NK-92 (cell line): Measurements from ENCODE around the gene PPFIA4.

Experiments used
- DNase-seq: peaks from one replicate; lab custom pipeline; 2025; ENCODE audit not compliant: unreplicated experiment; lab: John Stamatoyannopoulos, UW

PPFIA4 gene

DNA sequence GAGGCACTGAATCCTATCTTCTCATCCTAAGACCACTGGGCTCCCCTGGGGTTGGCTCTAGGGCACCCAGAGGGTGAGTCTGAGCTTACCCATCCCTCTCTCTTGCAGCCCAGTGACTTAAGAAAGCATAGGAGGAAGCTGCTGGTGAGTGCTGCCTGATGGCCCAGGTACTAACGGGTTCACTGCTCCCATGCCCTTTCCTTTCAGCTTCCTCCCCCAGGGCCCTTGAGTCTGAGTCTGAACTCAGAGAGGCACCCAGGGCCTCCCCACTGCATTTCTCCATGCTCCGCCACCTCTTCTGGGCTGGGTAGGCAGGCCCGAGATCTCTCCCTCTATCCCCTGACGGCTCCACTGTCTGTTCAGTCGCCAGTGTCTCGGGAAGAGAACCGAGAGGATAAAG is 29.7 kb downstream of the PPFIA4 start:
- DNase-seq: no peak

DNA sequence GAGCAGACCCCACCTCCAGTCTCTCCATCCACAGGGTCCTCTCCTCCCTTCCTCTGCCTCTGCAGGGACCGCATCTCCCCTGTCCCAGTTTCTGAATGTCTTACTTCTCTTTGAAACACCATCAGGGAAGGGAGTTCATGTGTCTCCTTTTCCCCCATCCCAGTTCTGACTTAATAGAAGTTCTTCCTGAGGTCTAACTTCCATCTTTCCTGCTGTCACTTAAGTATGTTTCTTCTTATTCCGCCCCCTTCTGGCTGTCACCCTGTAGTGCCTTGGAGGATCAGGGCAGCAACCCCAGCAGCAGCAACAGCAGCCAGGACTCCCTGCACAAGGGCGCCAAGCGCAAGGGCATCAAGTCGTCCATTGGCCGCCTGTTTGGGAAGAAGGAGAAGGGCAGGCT is 30.2 kb downstream of the PPFIA4 start:
- DNase-seq: no peak

DNA sequence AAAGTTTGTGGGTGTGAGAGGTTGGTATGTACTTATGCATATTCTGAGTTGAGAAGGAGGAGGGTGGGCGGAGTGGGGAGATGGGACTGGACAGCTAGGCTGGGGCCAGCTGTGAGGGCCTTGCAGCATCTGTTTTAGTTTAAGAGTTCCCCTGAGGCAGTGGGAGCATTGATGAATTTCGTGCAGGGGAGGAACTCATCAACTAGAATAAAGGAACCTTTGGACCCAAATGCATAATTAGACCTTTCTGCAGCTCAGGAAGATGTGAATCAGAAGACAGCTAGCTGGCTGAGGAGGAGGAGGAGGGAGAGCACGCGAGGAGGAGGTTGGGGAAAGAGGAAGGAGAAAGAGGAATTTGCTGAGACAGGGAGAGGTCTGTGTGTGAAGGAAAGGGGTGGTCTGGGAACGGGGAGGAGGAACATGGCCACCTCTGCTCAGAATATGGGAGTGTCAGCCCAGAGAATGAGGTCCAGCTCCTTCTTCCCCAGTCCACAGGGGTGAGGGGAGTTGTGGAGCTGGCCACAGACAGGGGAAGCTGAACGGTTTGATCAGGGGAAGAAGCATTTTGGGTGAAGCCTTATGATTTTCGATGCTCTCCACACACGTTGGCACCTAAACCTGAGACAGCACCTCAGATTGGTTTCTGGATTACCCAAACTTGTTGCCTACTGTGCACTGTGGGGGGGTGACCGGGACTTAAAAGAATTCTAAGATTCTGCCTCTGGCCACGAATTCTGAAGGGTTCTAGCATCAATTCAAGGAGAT is 31.8 kb downstream of the PPFIA4 start:
- DNase-seq: no peak

DNA sequence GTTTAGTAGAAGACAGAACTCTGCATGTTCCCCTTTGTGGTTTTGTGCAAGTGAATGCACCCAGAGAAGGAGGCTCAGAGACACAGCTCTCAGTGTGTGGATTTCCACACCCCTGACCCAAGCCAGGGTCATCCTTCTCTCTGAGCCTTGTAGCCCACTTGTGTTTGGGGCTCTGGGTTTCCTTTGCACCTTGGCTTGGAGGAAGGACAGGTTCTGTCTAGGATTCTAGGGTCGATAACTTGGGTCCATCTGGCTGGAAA is 32.3 kb downstream of the PPFIA4 start:
- no peak for DNase-seq

DNA sequence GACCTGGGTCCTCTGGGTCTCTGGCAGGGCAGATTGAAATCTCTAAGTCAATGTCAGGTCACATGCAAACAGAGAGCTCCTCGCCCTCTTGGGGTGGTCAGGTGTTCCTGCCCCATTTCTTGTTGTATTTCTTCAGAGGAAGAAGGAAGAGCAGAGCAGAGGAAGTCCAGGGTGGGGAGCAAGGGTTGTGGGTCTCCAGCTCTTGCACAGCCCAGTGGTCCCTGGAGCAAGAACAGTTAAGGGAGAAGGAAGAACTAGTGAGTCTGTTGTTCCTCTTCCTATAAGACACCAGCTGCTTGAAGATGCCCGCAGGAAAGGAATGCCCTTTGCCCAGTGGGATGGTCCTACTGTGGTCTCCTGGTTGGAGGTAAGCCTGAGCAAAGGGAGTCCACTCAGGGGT is 33.2 kb downstream of the PPFIA4 start:
- DNase-seq: no peak

DNA sequence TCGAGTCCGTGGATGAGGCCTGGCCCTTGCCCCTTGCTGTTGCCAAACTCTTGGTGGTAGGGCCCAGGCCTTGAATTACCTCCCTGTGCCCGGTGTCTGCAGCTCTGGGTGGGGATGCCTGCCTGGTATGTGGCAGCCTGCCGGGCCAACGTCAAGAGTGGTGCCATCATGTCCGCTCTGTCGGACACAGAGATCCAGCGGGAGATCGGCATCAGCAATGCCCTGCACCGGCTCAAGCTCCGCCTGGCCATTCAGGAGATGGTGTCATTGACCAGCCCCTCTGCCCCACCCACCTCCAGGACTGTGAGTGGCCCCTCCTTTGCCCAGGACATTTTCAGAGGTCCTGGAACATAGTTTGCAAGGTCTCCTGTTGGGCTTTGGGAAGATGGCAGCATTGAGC is 33.8 kb downstream of the PPFIA4 start:
- no peak for DNase-seq

DNA sequence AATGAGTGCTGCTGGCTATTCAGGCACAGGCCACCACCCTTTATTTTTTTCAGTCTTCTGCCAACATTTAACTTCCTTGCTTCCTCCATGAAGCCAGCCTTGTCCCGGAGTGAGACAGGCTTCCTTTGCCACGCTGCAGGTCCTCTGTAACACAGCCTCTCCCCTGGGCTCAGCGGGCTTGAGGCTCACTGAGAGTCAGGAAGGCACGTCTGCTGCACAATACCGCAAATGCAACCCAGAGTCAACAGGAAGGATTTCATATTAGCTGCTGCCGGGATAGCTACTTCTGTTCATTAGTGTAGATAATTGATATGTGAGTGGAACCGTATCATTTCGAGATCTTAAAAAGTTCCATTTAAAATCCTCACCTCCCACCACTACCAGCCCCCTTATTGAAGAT is 37.0 kb downstream of the PPFIA4 start:
- DNase-seq: no peak

DNA sequence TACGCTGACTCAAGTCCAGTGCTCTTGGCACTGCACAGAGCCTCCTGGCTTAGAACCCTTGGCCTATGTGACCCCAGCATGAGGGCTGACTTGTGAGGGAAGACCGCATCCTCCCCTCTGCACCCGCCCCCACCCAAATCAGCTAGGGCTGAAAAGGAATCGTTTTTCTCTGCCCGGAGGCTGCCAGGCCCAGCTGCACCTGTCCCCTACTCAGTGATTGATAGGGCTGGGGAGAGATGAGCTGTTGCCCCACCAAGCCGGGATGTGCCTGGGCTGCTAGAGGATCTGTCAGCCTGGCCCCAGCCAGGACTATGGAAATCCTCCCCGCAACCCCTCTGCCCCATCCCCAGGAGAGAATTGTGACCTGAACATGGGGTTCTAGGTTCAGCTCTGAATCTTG is 38.9 kb downstream of the PPFIA4 start:
- no peak for DNase-seq

DNA sequence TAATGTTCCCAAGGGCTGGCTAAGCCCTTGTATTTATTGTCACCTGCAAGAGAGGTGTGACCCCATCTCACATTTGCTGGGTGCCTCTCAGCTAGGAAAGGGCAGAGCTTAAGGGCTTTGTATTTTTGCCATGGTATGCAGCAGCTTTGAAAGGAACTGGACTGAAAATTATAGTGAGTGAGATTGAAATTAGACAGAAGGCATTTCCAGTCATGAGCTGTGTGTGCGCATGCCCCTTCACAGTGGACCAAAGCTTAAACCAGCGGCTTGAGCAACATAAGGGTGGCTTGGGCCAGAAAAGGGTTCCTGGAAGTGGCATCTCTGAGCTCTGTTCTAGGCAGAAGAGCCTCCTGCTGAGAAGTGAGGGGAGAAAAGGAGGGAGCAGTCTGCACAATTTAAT is 39.7 kb downstream of the PPFIA4 start:
- no peak for DNase-seq

DNA sequence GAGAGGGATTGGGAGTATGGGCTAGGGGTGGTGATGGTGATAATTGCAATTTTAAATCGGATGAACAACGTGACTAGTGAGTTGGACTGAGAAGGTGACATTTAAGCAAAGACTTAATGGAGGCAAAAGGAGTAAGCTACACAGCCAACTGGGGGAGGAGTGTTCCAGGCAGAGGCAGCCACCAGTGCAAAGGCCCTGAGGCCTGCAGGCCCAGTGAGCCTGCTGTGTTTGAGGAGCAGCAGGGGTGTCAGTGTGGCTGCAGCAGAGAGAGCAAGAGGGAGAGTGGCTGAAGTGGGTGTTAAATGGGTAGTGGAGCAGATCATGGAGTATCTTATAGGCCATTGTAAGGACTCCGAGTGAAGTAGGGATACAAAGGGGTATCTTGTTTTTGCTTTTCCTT is 40.7 kb downstream of the PPFIA4 start:
- no peak for DNase-seq

DNA sequence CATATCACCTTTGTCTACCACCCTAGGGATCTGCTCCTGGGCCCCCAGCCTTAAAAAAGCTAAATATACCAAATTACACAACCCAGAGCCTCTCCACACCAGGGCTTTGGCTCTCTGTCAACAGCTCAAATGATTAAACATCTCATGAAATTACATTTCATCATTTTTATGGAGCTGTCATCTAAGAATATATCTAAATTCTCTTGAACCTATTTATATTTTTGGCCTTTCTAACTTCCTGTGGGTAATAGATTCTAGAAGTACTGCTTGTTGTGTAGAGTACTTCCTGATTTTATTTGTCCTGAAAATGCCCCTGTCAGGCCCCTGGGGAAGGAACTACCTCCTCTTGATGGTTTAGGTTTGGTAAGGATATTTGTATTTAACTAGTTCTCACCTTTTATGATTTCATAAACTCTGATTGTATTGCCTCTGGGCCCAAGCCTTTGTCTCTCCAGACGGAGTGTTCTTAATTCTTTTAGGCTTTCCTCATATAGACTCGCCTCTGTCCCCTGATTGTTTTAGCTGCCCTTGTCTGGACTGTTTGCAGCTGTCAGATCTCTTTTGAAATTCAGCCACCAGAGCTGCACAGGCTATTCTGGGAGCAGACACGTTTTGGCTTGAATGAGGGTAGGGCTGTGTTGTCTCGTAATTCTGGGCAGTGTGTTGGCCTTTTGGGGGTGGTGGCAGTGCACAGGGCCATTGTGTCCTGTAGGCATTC is 42.9 kb downstream of the PPFIA4 start:
- no peak for DNase-seq

DNA sequence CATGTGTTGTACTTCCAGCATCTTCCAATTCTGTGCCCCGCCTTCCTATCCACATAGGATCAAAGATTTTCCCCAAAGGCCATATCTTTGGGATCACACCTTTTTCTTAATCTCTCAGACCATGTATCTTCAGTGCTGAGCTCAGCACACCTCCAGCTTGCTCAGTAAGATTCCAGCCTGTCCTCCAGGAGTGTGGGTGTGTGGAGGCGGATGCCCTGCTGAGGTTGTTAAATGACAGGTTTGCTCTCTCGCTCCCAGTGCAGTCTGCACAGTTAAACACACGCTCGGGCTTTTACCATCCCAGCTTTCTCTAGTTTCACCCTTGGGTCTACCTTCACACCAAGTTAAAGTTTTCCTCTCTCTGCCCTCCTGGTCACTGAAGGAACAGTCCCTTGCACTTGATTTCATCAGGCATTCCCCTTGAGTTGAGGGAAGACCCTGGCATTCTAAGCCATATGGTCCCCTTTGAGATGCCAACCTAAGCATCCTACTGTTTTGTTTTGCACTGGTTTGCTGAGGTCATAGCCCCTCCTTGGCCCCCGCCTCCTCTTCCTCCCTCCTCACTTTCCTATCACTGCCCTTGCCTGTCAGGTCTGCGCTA is 45.8 kb downstream of the PPFIA4 start:
- DNase-seq: no peak

DNA sequence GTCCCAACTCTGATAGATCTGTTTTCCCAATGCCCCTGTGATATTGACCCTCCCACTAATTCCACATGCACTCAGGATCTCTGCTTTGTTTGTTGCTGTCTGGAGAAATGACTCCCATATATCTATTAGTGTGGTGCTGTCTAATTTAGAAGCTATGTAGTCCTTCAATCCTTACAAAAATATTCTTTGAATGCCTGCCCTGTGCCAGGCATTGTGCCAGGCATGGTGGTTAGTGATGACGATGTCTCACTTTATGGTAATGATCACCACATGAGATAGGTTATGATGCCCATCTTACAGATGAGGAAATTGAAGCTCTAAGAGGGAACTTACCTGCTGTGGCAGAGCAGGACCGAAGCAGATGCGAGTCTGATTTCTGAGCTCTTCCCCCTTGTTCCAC is 46.6 kb downstream of the PPFIA4 start:
- DNase-seq: no peak

DNA sequence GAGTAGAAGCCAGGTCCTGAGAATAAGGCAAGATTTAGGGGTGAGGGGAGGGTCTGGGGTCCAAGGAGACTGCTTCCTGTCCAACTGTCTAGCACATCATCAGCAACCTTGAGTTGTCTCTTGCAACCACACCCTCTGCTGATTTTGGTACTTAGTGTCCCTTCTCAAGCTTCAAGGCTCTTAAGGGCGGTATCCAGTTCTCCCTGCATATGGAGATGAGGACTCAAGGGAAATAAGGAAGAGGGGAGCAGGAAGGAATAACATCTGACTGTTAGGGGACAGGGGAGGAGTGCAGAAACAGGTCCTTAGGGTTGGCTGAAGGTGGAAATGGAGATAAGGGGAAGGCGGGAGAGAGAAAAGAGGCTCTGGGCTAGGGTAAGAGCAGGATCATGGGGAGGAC is 47.2 kb downstream of the PPFIA4 start:
- DNase-seq: no peak

DNA sequence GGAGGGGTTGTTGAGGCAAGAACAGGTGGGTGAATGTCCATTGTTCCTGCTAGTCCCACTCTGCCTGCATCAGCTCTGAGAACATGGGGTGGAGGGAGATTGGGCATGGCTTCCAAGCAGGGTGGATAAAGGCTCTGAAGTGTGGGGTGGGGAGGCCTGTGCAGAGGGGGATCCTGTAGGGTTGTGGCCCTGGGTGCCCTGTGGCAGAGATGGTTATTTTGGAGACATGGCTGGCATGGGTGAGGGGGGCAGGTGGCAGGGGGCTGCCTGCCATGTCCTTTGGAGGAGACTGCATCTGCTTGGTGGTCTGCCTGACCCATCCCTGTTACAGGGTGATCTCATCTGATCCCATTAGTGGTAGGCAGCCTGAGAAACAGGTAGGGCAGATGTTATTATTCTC is 48.3 kb downstream of the PPFIA4 start:
- no peak for DNase-seq

DNA sequence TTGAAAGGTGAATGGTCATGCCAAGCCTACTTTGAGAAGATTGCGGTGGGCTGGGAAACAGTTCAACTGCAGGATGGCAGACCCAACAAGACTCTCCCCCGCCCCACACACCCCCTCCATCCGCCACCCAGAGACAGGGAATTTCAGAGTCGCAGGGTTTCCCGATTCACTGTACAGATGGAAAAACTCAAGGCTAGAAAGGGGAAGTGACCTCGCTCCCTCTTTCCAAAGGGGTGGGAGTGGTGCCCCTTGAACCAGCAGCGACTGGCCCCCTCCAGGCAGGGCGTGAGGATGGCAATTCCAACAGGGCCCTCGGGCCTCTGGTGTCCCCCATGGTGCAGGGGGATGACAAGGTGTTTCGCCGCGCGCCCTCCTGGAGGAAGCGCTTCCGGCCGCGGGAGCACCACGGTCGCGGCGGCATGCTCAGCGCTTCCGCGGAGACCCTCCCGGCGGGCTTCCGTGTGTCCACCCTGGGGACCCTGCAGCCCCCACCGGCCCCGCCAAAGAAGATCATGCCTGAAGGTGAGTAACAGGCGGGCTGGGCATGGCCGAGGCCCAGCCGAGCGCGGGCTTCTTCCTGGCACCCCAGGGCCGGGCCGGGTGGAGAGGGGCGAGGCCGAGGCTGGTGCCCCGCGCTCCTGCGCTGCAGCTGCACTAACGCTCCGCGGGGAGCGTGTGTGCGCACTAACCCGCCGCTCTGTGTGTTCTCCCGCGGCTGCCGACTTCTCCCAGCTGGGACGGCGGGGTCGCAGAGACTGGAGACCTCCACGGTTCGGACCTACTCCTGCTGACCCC is 49.1 kb downstream of the PPFIA4 start:
- DNase-seq: no peak

DNA sequence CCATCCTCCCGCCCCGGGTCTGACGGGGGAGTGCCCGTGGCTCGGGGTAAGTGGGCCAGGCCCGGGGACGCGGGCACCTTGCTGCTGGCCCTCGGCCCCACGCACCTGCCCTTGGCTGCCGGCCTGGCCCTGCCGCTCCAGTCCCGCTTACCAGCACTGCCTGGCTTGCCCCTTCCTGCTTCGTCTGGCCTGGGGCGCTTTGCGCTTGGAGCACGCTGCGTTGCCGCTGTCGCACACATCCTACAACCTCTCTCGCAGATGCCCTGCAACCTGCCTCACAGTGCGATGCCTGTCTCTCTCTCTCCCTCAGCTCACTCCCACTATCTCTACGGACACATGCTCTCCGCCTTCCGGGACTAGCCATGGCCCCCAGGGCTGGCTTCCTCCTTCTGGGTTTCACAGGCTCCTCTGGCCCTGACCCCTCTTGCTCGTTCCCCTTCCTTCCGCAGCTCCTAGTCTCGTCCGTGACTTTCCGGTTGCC is 49.8 kb downstream of the PPFIA4 start:
- DNase-seq: no peak

DNA sequence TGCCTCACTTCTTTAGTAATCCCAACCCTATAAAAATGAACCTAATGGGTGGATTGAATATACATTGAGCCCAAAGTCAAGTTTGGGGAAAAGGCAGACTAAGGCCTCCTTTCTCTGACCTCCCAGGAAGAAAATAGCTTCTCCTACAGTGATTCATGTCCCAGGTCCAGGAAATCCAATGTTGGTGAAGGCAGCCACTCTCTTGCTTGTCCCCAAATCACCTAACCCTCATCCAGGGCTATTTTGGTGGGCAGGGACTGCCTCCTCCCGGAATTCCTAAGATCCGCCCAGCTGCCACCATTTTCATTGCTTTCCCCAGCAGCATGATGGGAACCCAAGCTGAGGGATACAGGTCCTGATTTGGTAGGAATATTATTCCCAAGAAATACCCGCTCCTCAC is 51.1 kb downstream of the PPFIA4 start:
- DNase-seq: no peak

DNA sequence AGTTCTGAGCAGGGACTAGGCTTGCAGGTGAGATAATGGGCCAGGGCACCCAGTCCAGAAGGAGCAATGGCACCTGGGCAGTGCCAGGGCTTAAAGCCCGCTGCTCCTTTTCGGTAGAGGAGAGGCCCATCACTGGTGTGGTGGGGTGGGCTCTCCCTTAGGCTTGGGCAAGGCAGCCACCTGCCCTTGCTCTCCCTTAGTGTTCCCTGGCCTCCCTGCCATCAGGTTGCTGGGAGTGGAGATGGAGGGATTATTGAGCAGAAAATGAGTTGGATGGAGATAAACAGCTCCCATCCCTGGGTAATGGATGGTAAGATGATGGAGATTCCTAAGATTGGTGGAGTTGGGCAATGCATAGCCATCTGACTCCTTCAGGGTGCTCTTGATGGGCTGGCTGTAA is 51.7 kb downstream of the PPFIA4 start:
- DNase-seq: no peak

DNA sequence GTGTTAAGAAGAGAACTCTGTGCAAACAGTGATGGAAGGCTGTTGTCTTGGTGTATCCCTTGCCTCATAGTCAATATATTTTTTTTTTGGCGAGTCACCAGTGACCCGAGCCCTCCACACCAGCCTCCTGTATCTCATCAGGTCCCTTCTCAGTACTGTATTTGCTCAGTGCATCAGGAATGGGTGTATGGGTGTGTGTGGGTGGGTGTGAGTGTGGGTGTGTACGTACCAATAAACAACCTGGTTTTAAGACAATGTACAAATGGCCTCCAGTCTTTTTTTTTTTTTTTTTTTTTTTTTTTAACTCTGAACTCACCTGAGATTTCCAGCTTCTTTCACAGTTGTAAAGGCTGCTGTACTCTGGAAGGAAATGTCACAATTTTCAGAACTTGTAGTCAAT is 52.2 kb downstream of the PPFIA4 start:
- DNase-seq: no peak

DNA sequence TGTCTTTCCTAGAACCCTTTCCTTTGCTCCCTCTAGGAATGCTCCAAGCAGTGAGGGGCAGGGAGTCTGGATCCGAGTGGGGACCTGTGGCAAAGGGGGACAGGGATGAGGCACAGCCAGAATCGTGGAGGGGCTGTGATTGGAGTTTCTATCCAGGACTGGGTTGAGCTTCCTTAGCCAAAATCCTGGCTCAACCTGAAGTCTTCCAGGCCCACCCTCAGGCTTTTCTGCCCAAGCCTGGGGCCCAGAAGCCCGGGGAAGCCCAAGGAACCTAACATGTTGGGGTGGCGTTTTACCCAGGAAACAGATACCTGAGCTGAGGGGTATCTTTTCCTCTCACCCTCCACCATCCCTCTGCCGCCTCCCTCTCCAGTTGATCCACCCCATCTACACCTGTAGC is 54.2 kb downstream of the PPFIA4 start:
- no peak for DNase-seq
